HG03571 (cell line): ENCODE results near the gene TSPAN9.

Experiments
- ATAC-seq: cut with Tn5 transposase; IDR thresholded peaks from one replicate; pipeline ENCODE4 v1.9.1; 2021; ENCODE audit not compliant: unreplicated experiment

TSPAN9 gene

GRCh38 chr12:3308063-3308462, 230.9 kb downstream of the TSPAN9 start:
- ATAC-seq, result no peak

DNA sequence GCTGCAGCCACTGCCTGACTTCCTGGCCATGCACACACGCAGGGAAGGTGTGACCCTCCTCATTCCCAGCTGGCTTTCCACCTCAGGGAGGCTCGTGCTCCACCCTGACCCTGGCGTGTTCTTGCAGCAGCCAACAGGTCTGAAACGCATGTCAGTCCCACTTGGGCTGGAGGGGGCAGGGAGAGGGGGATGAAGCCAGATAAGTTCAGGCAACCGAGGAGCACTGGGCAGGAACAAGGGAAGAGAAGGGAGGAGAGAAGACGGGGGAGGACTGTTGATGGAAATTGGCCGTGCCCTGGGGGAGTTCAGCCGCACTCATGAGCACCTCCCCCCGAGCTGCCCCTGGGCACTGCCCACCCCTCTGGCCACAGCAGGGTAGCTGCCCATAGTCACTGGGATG, 231.4 kb downstream of the TSPAN9 start:
- no peak for ATAC-seq

GRCh38 chr12:3309805-3310204, 232.6 kb downstream of the TSPAN9 start:
- no peak for ATAC-seq

- ATAC-seq, result no peak
Observed at GRCh38 chr12:3310271-3311026, 233.3 kb downstream of the TSPAN9 start.

GRCh38 chr12:3311027-3311402, 233.8 kb downstream of the TSPAN9 start:
- ATAC-seq, result no peak

- no peak for ATAC-seq
Observed at GRCh38 chr12:3311491-3312103, 234.4 kb downstream of the TSPAN9 start.

DNA sequence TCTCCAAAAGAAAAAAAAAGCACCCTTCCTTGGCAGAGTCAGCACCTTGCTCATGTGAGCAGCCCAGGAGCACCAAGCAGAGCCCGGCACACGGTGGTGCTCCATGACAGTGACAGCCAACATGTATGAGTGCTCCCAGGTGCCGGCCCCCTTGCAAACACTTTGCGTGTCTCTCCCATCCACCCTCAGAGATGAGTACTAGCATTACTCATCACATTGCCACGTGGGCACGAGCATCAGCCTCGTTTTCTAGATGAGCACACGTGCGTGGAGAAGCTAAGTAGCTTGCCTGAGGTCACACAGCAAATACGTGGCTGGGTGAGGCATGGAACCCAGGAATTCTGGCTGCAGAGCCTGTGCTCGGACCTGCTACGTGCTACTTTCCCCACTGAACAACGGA, 235.9 kb downstream of the TSPAN9 start:
- ATAC-seq, result no peak

DNA sequence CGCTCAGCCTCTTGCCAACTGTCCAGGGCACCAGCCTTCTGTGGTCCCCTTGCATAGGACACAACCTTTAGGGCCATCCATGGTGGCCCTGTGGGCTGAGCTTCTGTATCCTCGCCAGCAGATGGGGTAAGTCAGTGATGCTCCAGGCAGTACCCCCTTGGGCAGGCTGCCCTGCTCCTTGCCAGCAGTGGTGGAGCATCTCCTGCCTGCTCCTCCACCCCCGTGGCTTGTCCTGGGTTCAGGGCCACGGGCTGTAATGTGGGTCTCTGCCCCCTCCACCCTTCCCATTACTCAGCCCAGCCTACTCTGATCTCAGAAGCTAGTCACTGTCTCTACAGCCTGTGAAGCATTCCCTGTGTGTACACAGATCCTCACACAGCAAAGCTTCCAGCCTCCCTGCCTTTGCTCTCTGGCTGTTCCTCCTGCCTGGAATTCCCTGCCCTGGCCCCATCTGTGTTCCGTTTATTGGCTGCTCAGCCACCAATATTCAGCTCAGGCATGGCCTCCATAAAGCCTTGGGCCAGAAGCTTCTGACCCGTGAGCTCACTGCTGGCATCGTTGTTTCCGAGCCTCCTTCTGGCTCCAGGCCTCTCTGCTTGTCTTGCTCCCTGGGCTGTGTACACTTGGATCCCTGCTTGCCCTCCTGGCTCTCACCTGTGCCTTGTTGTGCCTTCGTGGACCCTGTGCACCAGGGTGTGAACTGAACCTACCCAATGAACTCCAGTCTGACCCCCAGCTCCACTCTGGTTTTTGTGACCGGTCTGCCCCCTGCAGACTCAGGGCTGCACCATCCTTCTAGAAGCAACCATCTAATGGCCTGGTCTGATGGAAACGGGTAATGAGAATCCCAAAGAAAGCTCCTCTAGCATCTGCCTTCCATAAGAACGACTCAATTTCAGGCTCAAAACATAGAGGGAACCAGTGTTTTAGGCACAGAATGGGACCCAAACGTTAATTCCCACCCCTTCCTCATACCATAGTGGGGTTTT, 236.8 kb downstream of the TSPAN9 start:
- no peak for ATAC-seq

- no peak for ATAC-seq
Observed at GRCh38 chr12:3315201-3315661, 238.1 kb downstream of the TSPAN9 start.

DNA sequence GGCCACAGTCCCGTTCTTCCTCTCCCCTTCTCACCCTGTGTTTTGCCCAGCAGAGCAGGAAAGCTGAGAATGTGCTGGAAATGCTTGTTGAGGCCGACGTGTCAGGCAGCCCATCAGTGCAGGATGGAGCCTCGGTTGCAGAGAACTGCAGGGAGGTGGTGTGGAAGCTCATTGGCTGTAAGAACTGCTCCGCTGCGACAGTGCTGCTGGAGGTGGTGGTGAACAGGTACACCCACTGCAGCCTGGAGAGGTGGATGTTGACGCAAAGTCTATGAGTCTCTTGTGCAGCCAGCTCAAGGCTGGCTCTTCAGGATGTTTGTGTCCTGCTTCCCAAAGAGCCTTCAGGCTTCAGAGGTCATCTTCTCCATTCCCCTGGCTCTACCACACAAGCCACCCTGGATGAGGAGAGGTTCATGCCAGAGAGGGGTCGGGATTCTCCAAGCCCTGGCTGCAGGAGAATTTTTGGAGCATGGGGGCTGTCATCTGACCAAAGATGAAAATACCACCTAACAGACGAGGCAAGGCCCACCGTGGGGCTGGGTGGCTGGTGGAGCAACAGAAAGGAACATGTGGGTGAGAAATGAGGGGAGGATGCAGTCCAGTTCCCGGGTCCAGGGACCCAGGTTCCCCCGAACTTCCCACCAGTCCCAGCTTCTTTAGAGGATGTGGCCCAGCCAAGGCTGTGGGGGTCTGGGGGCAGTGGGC, 239.7 kb downstream of the TSPAN9 start:
- no peak for ATAC-seq

GRCh38 chr12:3317481-3317815, 240.3 kb downstream of the TSPAN9 start:
- no peak for ATAC-seq

DNA sequence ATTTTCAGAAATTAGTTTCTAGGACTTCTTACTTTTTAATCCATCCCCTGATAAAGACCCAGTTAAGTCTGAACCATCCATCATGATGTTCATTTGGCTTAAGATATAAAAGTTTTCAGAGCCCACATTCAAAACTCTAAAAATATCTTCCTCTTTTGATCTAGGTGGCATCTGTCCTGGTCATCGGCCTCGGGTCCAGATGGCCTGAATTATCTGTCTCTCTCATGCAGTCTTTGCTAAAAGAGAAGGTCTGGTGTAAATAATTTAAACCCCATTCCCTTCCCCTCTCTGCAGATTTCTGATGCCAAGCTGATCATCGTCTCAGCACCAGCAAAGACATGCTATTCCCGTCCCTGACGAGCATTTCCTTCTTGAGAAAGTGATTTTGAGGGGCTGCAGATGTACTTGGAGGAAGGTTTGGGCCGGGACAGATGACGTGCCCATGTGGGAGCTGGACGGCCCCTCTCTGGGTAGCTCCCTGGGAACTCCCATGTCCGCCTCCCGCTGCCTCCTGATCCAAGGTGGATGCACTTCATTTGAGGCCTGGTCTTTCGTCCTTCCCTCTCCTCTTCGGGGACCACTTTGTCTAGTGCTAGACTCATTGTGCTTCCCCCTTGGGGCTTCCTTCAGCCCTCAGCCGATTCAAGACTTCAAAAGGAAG, 240.8 kb downstream of the TSPAN9 start:
- no peak for ATAC-seq

DNA sequence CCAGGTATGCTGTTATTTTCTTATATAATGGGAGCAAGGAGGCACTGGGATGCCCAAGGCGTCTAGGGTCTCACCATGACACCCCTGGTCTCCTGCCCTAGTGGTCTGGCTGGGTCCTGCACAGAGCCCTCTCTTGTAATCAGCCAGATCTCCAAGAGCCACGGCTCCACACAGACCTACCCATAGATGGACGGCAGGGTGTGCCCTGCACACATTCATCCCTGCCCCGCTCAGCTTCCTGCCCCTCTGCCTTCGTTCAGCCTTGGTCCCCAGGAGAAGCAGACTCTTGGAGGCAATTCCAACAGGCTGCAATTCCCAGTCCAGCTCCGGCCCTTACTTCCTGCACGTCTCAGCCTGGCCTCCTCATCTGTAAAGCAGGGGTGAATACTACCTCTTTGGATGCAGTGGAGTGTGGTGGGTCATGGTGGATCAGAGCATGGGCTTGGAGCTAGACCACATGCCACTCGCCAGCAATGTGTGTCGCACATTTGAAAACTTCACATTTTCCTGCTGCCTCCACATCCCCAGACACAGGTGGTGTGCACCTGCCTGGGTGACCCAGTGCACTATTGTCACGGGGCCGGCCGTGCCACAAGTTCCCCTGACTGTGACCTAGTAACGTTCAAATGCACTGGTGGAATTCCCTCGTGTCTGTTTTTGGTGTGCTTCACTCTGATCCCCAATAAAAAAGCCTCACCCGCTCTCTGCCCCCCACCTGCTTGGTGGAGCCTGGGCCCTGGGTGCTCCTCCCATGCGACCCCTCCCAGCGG, 242.7 kb downstream of the TSPAN9 start:
- ATAC-seq, result no peak

GRCh38 chr12:3320881-3321509, 243.8 kb downstream of the TSPAN9 start:
- ATAC-seq, result no peak

GRCh38 chr12:3321881-3322280, 244.7 kb downstream of the TSPAN9 start:
- ATAC-seq, result no peak

DNA sequence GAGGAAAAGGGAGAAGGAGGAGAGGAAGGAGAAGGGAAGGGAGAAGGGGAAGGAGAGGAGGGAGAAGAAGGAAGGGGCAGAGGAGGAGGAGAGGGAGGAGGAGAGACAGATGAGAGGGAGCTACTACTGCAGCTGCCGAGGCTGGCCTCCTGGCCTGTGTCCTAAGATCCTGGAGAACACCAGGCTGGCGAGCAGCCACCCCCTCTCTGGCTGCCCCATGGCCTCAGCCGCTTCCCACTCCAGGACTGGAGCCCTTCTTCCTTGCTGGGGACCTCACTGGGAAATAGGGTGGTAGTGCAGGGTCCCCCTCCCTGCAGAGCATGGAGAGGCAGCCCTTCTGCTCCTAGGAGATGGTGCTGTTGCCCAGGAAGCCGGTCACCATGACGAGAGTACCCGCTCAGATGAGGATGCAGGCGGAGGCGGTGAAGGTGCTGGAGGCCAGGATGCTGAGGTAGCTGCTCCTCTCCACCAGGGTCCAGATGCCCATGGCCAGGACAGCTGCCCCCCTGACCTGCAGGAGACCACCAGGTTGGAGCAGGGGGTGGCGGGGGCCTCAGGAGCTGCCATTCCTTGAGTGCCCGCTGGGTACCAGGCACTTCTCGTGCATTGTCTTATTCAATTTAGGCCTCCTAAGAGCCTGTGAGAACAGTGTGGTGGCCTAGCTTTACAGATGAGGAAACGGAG, 246.0 kb downstream of the TSPAN9 start:
- no peak for ATAC-seq

GRCh38 chr12:3325736-3326135, 248.6 kb downstream of the TSPAN9 start:
- no peak for ATAC-seq

GRCh38 chr12:3326156-3326849, 249.1 kb downstream of the TSPAN9 start:
- no peak for ATAC-seq
